GM19025 (cell line): ENCODE data around the gene RPGRIP1L.

Experiments used
- ATAC-seq: cut with Tn5 transposase; IDR thresholded peaks from one replicate; pipeline ENCODE4 v1.9.1; 2021; ENCODE audit warnings: mild to moderate bottlenecking, low read depth, moderate library complexity; ENCODE audit not compliant: unreplicated experiment

RPGRIP1L gene

GRCh38 chr16:53703590-53704444, at the start of gene RPGRIP1L, which contains the start of gene FTO:
Gene RPGRIP1L, minus strand, starts transcription at chr16:53703859. Its CDS starts 3,136 bp downstream, at chr16:53700723.
Gene FTO, plus strand, starts transcription at chr16:53704156.
- ATAC-seq: peak; percentile 99

GRCh38 chr16:53753431-53753830, 49.8 kb upstream of the RPGRIP1L start:
- no peak for ATAC-seq

GRCh38 chr16:53752560-53752959, 48.9 kb upstream of the RPGRIP1L start:
- no peak for ATAC-seq

GRCh38 chr16:53745753-53746266, 42.2 kb upstream of the RPGRIP1L start:
- no peak for ATAC-seq

GRCh38 chr16:53745086-53745485, 41.4 kb upstream of the RPGRIP1L start:
- ATAC-seq: no peak

- no peak for ATAC-seq
Observed at GRCh38 chr16:53744449-53744848, 40.8 kb upstream of the RPGRIP1L start.

- ATAC-seq: no peak
Observed at GRCh38 chr16:53743149-53743566, 39.5 kb upstream of the RPGRIP1L start.

- no peak for ATAC-seq
Observed at GRCh38 chr16:53741546-53741945, 37.9 kb upstream of the RPGRIP1L start.

- ATAC-seq: no peak
Observed at GRCh38 chr16:53740933-53741531, 37.4 kb upstream of the RPGRIP1L start.

GRCh38 chr16:53740476-53740875, 36.8 kb upstream of the RPGRIP1L start:
- no peak for ATAC-seq

GRCh38 chr16:53737552-53737951, 33.9 kb upstream of the RPGRIP1L start:
- ATAC-seq: no peak

- ATAC-seq: no peak
Observed at GRCh38 chr16:53736297-53736696, 32.6 kb upstream of the RPGRIP1L start.

- ATAC-seq: no peak
Observed at GRCh38 chr16:53734908-53735307, 31.2 kb upstream of the RPGRIP1L start.

- ATAC-seq: no peak
Observed at GRCh38 chr16:53732296-53732929, 28.8 kb upstream of the RPGRIP1L start.

GRCh38 chr16:53730693-53731092, 27.0 kb upstream of the RPGRIP1L start:
- ATAC-seq: no peak

GRCh38 chr16:53726625-53727024, 23.0 kb upstream of the RPGRIP1L start:
- ATAC-seq: no peak

- no peak for ATAC-seq
Observed at GRCh38 chr16:53721017-53721416, 17.4 kb upstream of the RPGRIP1L start.

- no peak for ATAC-seq
Observed at GRCh38 chr16:53717577-53717976, 13.9 kb upstream of the RPGRIP1L start.

GRCh38 chr16:53715023-53715384, 11.3 kb upstream of the RPGRIP1L start:
- ATAC-seq: no peak

GRCh38 chr16:53714205-53715022, 10.8 kb upstream of the RPGRIP1L start:
- ATAC-seq: no peak
